ENCODE results near the gene SUPT20HL1.
"Not testable (repeated sequence)": the region's sequence is repeated elsewhere in the genome, so short reads cannot be mapped to it uniquely, and the experiment has no call there.

The SUPT20HL1 gene

DNA sequence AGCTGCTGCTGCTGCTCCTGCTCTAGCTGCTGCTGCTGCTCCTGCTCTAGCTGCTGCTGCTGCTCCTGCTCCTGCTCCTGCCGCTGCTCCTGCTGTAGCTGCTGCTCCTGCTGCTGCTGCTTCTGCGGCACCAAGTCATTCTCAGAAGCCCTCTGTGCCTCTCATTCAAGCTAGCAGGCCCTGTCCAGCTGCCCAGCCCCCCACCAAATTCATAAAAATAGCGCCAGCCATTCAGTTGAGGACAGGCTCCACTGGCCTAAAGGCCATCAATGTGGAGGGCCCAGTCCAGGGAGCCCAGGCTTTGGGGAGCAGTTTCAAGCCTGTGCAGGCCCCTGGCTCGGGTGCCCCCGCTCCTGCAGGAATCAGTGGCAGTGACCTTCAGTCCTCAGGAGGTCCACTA lies 3.9 kb downstream of the SUPT20HL1 start:
- no peak for DNase-seq

GRCh38 chrX:24364851-24365538 lies 4.6 kb downstream of the SUPT20HL1 start:
- no peak for DNase-seq

DNA sequence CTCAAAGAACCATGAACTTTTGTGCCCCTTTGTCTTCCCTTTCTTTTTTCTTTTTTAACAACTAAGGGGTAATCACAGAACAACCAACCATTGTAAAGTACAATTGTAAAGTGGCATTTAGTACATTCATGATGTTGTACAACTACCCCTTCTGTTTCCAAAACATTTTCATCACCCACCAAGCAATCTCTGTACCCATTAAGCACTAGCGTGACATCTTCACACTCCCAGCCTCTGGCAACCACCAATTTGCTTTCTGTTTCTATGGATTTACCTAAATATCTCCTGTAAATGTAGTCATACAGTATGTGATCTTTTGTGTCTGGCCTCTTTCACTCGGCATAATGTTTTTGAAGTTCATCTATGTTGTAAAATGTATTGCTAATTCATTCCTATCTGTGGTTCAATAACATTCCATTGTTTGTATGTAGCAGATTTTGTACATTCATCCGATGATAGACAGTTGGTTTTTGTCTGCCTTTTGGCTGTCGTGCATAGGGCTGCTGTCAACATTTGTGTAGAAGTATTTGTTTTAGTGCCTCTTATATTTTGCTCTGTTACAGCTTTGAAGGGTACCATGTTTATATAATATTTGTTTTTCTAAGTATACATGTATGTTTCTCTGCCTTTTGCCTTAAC lies 6.4 kb downstream of the SUPT20HL1 start:
- DNase-seq: not testable (repeated sequence)

- DNase-seq: no peak
These were observed 9.4 kb downstream of the SUPT20HL1 start for GRCh38 chrX:24369816-24370215.

DNA sequence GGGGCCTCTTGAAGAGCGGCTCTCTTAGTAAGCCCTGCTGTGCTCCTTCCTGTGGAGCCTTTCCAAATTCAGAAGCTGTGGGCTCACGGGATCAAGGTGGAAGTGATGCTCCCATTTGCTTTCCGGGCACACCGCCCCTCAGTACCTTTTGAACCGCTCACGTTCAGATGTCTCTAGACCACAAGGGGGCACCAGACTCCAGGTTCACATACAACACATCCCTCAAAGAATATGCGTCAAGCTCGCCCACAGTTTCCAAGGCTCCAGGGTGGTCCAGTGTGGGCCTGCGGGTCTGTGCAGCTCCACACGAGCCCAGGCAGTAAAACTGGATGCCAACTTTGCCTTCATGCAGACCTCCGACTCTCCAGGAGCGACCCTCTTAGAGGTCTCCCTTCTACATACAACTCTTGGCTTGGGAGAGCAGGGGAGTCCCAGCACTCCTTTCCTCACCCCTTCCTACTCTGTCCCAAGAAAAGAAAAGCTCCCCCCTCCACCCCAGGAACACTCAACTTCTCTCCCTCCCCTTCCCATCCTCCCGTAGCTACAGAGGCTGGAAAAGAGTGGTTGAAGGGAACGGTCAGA lies 11.0 kb downstream of the SUPT20HL1 start:
- DNase-seq: peak; percentile 15

GRCh38 chrX:24372021-24372763 lies 11.8 kb downstream of the SUPT20HL1 start:
- no peak for DNase-seq

GRCh38 chrX:24375600-24376131 lies 15.2 kb downstream of the SUPT20HL1 start:
- no peak for DNase-seq

DNA sequence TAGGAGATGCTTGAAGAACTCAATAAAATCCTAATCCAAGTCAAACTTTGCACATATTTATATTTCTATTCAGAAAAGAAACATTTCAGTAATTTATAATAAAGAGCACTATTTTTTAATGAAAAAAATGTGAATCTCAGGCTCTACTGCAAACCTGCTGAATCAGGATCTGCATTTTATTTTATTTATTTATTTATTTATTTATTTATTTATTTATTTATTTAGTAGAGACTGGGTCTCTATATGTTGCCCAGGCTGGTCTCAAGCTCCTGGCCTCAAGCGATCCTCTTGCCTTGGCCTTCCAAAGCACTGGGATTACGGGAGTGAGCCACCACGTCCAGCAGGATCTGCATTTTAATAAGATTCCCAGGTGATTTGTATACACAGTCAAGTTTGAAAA lies 16.0 kb downstream of the SUPT20HL1 start:
- DNase-seq: no peak

DNA sequence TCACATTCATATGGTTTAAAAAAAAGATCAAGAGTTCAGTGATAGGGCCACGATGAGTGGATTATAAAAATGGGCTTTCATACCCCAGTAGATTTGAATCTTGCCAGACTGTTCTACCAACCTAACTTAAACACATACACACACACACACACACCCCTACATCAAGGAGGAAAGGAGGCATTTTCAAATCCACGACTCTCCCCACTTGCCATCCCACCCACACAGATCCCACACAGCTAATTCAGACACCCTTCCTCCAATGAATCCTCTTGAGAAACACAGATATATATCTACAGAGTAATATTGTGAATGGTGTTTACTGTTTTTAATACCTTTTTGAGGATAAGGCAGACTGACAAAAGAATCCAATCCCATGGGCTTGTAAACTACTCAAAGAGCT lies 16.8 kb downstream of the SUPT20HL1 start:
- no peak for DNase-seq

- no peak for DNase-seq
These were observed 17.6 kb downstream of the SUPT20HL1 start for GRCh38 chrX:24377911-24378468.

DNA sequence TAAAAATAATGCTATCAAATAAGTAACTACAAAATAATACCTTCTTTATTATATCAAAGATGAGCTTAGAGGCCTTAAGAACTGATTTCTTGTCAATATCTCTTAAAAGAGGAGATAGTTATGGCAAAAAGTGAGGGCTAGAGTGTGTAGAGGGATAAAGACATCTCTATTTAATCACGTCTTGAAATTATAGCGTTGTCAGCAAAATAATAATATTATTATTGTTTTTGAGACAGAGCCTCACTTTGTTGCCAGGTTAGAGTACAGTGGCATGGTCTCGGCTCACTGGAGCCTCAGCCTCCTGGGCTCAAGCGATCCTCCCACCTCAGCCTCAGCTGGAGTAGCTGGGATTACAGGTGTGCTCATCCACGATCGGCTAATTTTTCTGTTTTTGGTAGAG lies 18.3 kb downstream of the SUPT20HL1 start:
- no peak for DNase-seq

DNA sequence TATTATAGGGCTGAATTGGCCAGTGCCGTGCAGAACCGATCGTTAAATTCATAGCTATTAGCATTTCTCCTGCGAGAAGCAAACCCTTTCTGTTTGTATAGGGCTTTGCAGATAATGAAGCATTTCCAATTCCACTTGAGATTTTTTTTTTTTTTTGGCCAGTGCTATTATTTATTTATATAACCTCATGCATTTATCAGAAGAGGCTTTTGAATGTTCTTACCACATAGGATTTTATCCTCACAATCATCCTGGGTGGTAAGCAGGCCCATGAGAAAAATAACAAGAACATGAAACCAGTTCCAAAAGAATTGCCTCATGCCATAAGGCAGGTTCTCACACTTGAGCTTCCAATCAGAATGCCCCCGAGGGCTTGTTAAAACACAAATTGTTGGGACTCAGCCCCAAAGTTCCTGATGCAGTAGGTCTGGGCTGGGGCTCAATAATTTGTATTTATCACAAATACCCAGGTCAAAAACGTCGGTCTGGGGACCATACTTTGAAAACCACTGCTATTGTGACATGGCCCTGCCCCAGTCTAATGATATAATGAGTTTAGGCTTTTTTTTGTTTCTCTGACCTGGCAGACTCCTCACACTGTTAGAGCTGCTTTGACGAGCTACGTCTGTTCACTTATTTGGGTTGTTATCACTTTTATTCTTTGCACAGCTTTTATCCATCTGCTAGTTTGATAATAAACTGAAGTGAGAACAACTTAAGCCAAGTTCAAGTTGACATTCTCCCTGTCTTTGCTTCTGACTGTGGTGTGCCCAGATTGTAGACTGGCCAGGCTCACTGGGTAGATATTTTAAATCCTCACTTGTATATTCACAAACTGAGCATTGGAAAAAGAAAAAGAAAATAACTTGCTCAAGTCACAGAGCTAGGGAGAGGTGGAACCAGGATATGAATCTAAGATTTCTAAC lies 20.1 kb downstream of the SUPT20HL1 start:
- no peak for DNase-seq

- DNase-seq: not testable (repeated sequence)
These were observed 21.9 kb downstream of the SUPT20HL1 start for GRCh38 chrX:24382315-24382714.

GRCh38 chrX:24387724-24388123 lies 27.3 kb downstream of the SUPT20HL1 start:
- DNase-seq: no peak

DNA sequence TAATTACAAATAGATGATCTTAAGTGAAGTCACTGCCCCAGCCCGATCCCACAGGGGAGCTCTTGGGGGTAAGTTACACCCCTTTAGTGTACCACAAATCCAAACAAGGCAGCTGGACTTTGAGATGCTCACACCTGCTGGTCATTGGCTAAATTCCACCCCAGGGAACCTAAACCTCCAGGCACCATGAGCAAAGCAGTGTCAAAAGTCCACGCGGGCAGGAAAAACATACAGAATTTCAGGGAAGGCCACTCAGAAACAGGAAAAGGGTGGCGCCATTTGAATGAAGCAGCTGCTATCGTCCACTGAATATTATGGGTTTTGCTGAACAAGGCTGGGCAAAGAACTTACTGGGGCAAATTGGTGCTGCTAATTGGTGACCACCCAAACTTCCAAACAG lies 30.9 kb downstream of the SUPT20HL1 start:
- no peak for DNase-seq

DNA sequence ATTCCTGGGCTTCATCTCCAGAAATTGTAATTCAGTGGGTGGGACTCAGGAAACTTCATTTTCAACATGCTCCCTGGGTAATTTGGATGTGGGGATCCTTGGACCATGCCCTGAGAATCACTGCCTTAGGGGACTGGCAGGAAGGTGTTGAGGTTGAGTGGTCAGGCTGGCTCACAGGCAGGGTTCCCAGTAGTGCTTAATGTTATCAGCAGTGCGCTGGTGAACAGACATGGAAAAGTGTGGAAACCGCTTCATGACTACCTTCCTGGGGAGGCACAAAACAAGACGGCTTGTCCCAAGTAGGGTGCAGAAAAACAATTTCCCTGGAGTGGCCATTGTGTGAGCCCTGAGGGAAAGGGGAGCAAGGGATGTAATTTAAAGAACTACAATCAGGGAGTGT lies 31.4 kb downstream of the SUPT20HL1 start:
- DNase-seq: no peak

GRCh38 chrX:24392709-24393108 lies 32.3 kb downstream of the SUPT20HL1 start:
- DNase-seq: no peak

GRCh38 chrX:24395775-24396174 lies 35.3 kb downstream of the SUPT20HL1 start:
- DNase-seq: peak; percentile 1

GRCh38 chrX:24396236-24396930 lies 35.9 kb downstream of the SUPT20HL1 start:
- DNase-seq: no peak

DNA sequence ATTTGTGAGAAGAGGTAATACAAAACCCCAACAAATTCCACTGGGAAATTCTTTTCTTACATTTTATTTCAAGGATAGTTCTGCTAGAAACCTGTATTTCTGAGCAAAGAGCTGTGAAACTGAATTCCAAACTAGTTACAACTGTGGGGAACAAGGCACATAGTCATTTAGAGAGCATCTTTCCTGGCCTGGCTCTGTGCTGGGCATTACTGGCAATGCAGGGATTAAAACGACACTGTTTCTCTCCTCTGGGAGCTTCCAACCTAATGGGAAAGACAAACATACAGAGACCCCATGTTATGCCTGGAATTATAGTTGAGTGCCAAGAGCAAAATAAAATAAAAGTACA lies 36.5 kb downstream of the SUPT20HL1 start:
- no peak for DNase-seq

DNA sequence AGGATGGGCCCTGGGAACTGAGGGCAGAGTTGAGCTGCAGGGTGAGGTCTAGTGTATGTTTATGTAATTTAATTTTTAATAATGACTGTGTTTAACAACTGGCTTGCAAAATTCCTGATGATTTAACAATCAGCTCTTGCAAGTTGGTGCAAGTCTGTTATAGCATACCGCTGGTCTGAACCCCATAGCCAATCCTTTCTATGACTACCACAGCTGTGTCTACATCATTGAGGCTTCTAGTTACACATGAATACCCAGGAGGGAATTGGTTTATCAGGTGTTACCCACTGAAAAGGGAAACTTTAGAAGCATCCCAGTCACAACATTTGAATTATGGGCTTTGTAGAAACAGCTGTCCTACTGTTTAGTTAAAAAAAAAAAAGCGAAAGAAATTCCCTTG lies 38.3 kb downstream of the SUPT20HL1 start:
- no peak for DNase-seq

Data from activated effector memory CD4-positive, alpha-beta T cell treated with Interleukin-2 at 50 U/mL for 16 hours (primary cell).